ENCODE results near the gene CALY.

DNA sequence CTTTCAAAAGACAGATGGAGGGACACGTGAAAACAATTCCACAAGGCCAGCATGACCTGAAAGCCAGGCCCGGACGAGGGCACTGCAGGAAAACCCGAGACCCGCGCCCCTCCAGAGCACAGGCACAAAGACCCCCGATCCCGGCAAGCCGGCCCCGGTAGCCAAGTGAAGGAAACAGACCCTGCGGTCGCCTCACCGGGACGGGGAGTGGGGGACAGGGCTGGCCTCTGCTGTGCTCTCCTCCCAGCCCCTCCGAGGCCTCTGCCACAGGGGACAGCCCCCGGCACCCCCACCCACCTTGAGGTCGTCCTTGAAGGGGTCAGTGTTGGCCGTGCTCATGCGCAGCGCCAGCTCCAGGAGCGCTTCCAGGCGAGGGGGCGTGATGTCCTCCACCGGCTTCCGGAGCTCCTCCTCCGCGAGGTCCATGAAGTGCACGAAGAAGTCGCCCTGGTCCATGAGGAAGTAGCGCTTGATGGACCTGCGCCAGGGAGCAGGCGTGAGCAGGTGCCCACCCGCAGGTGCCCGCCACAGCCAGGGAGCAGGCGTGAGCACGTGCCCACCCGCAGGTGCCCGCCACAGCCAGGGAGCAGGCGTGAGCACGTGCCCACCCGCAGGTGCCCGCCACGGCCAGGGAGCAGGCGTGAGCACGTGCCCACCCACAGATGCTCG, 48.7 kb downstream of the CALY start:
- TF ChIP-seq FOXM1 (IDR thresholded peaks at IDR 0.05; ENCODE audit: borderline replicate concordance) (no peak), SP1 (IDR thresholded peaks at IDR 0.05) (no peak), FOXK2 (IDR thresholded peaks at IDR 0.05) (no peak), TARDBP (IDR thresholded peaks at IDR 0.05) (no peak)
